GM23338 (cell line): ENCODE data around the gene PLPP2. TPM values are rescaled to one million over a fixed set of nuclear protein-coding genes. Genes with fewer than 3 reads are reported as not detected.
A peak's percentile ranks its signal among the peaks of the same experiment; 100 is the strongest.

Experiments used
- ATAC-seq: fragments of 200-7000 bp; cut with Tn5 transposase; 3 replicates; pipeline ENCODE4 v1.9.1; 2020
- DNase-seq: peaks from one replicate; pipeline ENCODE4 v3.0.0-alpha.2; 2015; ENCODE audit warnings: low spot score
- H2AFZ ChIP-seq: fragments of 200-600 bp; sonication (generic); 2 replicates; pipeline ENCODE4 v1.8.0; 2016; ENCODE audit warnings: antibody characterized with exemption, mild to moderate bottlenecking, moderate library complexity
- H3F3A ChIP-seq: fragments of 200-600 bp; sonication (generic); replicated peaks from 2 replicates; pipeline ENCODE4 v1.8.0; 2017; ENCODE audit warnings: antibody characterized with exemption, mixed run types, low read depth
- H3K27ac ChIP-seq: fragments of 200-600 bp; sonication (generic); 2 replicates; pipeline ENCODE4 v1.6.1; 2016; ENCODE audit warnings: low read depth
- H3K27me3 ChIP-seq: fragments of 200-600 bp; sonication (generic); 2 replicates; pipeline ENCODE4 v1.8.0; 2016; ENCODE audit warnings: mild to moderate bottlenecking, mixed run types, moderate library complexity; ENCODE audit not compliant: insufficient read depth
- H3K36me3 ChIP-seq: fragments of 200-600 bp; sonication (generic); 2 replicates; pipeline ENCODE4 v1.8.0; 2016; ENCODE audit warnings: mild to moderate bottlenecking; ENCODE audit not compliant: insufficient read depth
- H3K4me1 ChIP-seq: fragments of 200-600 bp; sonication (generic); 2 replicates; pipeline ENCODE4 v1.8.0; 2016; ENCODE audit warnings: mild to moderate bottlenecking, moderate library complexity; ENCODE audit not compliant: insufficient read depth
- H3K4me2 ChIP-seq: fragments of 200-600 bp; sonication (generic); 2 replicates; pipeline ENCODE4 v1.7.1; 2017; ENCODE audit warnings: mixed run types
- H3K4me3 ChIP-seq: fragments of 200-600 bp; sonication (generic); 2 replicates; pipeline ENCODE4 v1.6.1; 2016; ENCODE audit warnings: mixed run types
- H3K79me2 ChIP-seq: fragments of 200-600 bp; sonication (generic); replicated peaks from 2 replicates; pipeline ENCODE4 v1.8.0; 2017; ENCODE audit warnings: mild to moderate bottlenecking; ENCODE audit not compliant: insufficient read depth
- H3K9me2 ChIP-seq: fragments of 200-600 bp; sonication (generic); 2 replicates; pipeline ENCODE4 v1.8.0; 2017; ENCODE audit not compliant: insufficient read depth
- H4K20me1 ChIP-seq: fragments of 200-600 bp; sonication (generic); replicated peaks from 2 replicates; pipeline ENCODE4 v1.8.0; 2017; ENCODE audit warnings: mild to moderate bottlenecking; ENCODE audit not compliant: insufficient read depth
- H3K27ac Mint-ChIP-seq: 2 replicates; pipeline ENCODE4 v1.8.0; 2020; ENCODE audit warnings: inconsistent platforms, mild to moderate bottlenecking, moderate library complexity, mixed read lengths
- H3K27me3 Mint-ChIP-seq: 3 replicates; pipeline ENCODE4 v1.8.0; 2022; ENCODE audit warnings: low read depth, mild to moderate bottlenecking, moderate library complexity, mixed read lengths, inconsistent platforms; ENCODE audit not compliant: insufficient read depth, poor library complexity
- H3K36me3 Mint-ChIP-seq: 3 replicates; pipeline ENCODE4 v1.8.0; 2021; ENCODE audit warnings: low read depth, mild to moderate bottlenecking, inconsistent platforms, moderate library complexity, mixed read lengths
- H3K4me1 Mint-ChIP-seq: 3 replicates; pipeline ENCODE4 v1.8.0; 2020; ENCODE audit warnings: mild to moderate bottlenecking, inconsistent platforms, mixed read lengths
- H3K4me3 Mint-ChIP-seq: 3 replicates; pipeline ENCODE4 v1.8.0; 2021; ENCODE audit warnings: moderate library complexity, mild to moderate bottlenecking, inconsistent platforms, mixed read lengths
- H3K9me3 Mint-ChIP-seq: 3 replicates; pipeline ENCODE4 v1.8.0; 2020; ENCODE audit warnings: moderate library complexity, mild to moderate bottlenecking, inconsistent platforms, mixed read lengths
- CREB1 ChIP-seq: fragments of 250-450 bp; sonication (Bioruptor Pico); IDR thresholded peaks from 2 replicates; pipeline ENCODE4 v1.5.0; 2020; ENCODE audit warnings: low read depth, mild to moderate bottlenecking, moderate library complexity
- EZH2 ChIP-seq: fragments of 200-600 bp; sonication (generic); IDR thresholded peaks from one replicate; pipeline ENCODE4 v1.8.0; 2017; ENCODE audit warnings: antibody characterized with exemption, mild to moderate bottlenecking, low read depth; ENCODE audit not compliant: unreplicated experiment
- EZH2phosphoT487 ChIP-seq: fragments of 200-600 bp; sonication (generic); IDR thresholded peaks from one replicate; pipeline ENCODE4 v1.8.1; 2018; ENCODE audit warnings: antibody characterized with exemption; ENCODE audit not compliant: unreplicated experiment
- NANOG ChIP-seq: IDR thresholded peaks from 2 replicates; pipeline ENCODE4 v1.6.1; 2016; ENCODE audit warnings: antibody characterized with exemption, borderline replicate concordance
- POLR2AphosphoS5 ChIP-seq: IDR thresholded peaks from 2 replicates; pipeline ENCODE4 v1.6.1; 2016; ENCODE audit warnings: antibody characterized with exemption, low read depth
- STAT1 ChIP-seq: IDR thresholded peaks from one replicate; pipeline ENCODE4 v1.6.1; 2016; ENCODE audit warnings: antibody characterized with exemption; ENCODE audit not compliant: unreplicated experiment
- ZNF114 ChIP-seq: fragments of 250-450 bp; sonication (Bioruptor Pico); IDR thresholded peaks from 2 replicates; pipeline ENCODE4 v1.5.0; 2020; ENCODE audit warnings: mild to moderate bottlenecking, moderate library complexity
- ZNF331 ChIP-seq: fragments of 250-450 bp; sonication (Bioruptor Pico); IDR thresholded peaks from 2 replicates; pipeline ENCODE4 v1.5.0; 2020; ENCODE audit warnings: low read depth, mild to moderate bottlenecking, moderate library complexity
- polyA plus RNA-seq: library from polyadenylated mRNA; unstranded; fragments of >200 nt; fragmentation: Nextera tagmentation; extraction: Ambion mirVana; gene quantifications from 2 replicates; pipeline ENCODE4 v1.2.1, GENCODE V29; 2016
- total RNA-seq: library from RNA; depleted of rRNA; stranded (reverse); fragments of >200 nt; shearing (Covaris generic); gene quantifications from 2 replicates; pipeline ENCODE4 v1.2.3, GENCODE V29; 2014
- TF ChIP-seq, protein P1 (sequence below): fragments of 250-450 bp; sonication (Bioruptor Pico); IDR thresholded peaks from 2 replicates; pipeline ENCODE4 v1.5.0; 2020; ENCODE audit warnings: mild to moderate bottlenecking, moderate library complexity
- TF ChIP-seq, protein P2 (sequence below): IDR thresholded peaks from 2 replicates; pipeline ENCODE4 v1.6.1; 2016; ENCODE audit warnings: antibody characterized with exemption

The PLPP2 gene
- total and polyA plus RNA-seq, 2 experiments from 2014 or later: 58.3 to 82.6 TPM

GRCh38 chr19:294946-295686 is 3.9 kb upstream of the PLPP2 start (continued):
- TF ChIP-seq, protein P1, sequence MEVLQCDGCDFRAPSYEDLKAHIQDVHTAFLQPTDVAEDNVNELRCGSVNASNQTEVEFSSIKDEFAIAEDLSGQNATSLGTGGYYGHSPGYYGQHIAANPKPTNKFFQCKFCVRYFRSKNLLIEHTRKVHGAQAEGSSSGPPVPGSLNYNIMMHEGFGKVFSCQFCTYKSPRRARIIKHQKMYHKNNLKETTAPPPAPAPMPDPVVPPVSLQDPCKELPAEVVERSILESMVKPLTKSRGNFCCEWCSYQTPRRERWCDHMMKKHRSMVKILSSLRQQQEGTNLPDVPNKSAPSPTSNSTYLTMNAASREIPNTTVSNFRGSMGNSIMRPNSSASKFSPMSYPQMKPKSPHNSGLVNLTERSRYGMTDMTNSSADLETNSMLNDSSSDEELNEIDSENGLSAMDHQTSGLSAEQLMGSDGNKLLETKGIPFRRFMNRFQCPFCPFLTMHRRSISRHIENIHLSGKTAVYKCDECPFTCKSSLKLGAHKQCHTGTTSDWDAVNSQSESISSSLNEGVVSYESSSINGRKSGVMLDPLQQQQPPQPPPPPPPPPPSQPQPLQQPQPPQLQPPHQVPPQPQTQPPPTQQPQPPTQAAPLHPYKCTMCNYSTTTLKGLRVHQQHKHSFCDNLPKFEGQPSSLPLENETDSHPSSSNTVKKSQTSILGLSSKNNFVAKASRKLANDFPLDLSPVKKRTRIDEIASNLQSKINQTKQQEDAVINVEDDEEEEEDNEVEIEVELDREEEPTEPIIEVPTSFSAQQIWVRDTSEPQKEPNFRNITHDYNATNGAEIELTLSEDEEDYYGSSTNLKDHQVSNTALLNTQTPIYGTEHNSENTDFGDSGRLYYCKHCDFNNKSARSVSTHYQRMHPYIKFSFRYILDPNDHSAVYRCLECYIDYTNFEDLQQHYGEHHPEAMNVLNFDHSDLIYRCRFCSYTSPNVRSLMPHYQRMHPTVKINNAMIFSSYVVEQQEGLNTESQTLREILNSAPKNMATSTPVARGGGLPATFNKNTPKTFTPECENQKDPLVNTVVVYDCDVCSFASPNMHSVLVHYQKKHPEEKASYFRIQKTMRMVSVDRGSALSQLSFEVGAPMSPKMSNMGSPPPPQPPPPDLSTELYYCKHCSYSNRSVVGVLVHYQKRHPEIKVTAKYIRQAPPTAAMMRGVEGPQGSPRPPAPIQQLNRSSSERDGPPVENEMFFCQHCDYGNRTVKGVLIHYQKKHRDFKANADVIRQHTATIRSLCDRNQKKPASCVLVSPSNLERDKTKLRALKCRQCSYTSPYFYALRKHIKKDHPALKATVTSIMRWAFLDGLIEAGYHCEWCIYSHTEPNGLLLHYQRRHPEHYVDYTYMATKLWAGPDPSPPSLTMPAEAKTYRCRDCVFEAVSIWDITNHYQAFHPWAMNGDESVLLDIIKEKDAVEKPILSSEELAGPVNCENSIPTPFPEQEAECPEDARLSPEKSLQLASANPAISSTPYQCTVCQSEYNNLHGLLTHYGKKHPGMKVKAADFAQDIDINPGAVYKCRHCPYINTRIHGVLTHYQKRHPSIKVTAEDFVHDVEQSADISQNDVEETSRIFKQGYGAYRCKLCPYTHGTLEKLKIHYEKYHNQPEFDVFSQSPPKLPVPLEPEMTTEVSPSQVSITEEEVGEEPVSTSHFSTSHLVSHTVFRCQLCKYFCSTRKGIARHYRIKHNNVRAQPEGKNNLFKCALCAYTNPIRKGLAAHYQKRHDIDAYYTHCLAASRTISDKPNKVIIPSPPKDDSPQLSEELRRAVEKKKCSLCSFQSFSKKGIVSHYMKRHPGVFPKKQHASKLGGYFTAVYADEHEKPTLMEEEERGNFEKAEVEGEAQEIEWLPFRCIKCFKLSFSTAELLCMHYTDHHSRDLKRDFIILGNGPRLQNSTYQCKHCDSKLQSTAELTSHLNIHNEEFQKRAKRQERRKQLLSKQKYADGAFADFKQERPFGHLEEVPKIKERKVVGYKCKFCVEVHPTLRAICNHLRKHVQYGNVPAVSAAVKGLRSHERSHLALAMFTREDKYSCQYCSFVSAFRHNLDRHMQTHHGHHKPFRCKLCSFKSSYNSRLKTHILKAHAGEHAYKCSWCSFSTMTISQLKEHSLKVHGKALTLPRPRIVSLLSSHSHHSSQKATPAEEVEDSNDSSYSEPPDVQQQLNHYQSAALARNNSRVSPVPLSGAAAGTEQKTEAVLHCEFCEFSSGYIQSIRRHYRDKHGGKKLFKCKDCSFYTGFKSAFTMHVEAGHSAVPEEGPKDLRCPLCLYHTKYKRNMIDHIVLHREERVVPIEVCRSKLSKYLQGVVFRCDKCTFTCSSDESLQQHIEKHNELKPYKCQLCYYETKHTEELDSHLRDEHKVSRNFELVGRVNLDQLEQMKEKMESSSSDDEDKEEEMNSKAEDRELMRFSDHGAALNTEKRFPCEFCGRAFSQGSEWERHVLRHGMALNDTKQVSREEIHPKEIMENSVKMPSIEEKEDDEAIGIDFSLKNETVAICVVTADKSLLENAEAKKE (CRISPR knock-in tag): no peak
- TF ChIP-seq, protein P2, sequence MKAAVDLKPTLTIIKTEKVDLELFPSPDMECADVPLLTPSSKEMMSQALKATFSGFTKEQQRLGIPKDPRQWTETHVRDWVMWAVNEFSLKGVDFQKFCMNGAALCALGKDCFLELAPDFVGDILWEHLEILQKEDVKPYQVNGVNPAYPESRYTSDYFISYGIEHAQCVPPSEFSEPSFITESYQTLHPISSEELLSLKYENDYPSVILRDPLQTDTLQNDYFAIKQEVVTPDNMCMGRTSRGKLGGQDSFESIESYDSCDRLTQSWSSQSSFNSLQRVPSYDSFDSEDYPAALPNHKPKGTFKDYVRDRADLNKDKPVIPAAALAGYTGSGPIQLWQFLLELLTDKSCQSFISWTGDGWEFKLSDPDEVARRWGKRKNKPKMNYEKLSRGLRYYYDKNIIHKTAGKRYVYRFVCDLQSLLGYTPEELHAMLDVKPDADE: no peak
- TF ChIP-seq EZH2: no peak
- no peak for TF ChIP-seq EZH2phosphoT487

- Histone ChIP-seq H2AFZ (no peak overlapping the region), H4K20me1 (peaks cover 2% of the 10 kb centered on the region; the same call in 1 of the 2 replicates), H3K4me1 (peaks cover 16% of the 10 kb centered on the region), H3K27ac (no peak overlapping the region), H3F3A (peaks cover 7% of the 10 kb centered on the region), H3K36me3 (no peaks in the 10 kb centered on the region), H3K9me2 (no peaks in the 10 kb centered on the region), H3K4me2 (peak overlapping the region; percentile 88), H3K27me3 (peaks cover 12% of the 10 kb centered on the region), H3K4me3 (peak overlapping the region; percentile 54), H3K79me2 (no peaks in the 10 kb centered on the region)
- H3K27ac Mint-ChIP-seq: no peak overlapping the region
- H3K4me3 Mint-ChIP-seq: peak overlapping the region; percentile 57; the same call in 2 of the 3 replicates
- H3K36me3 Mint-ChIP-seq: peaks cover 18% of the 10 kb centered on the region
- H3K9me3 Mint-ChIP-seq: peaks cover 28% of the 10 kb centered on the region
- peak; percentile 65 for DNase-seq
- ATAC-seq: peak; percentile 3
- H3K27me3 Mint-ChIP-seq: peaks cover 25% of the 10 kb centered on the region
- H3K4me1 Mint-ChIP-seq: peaks cover 29% of the 10 kb centered on the region
- TF ChIP-seq POLR2AphosphoS5 (no peak), ZNF331 (CRISPR knock-in tag) (no peak), ZNF114 (CRISPR knock-in tag) (no peak), EZH2phosphoT487 (no peak), EZH2 (no peak), NANOG (no peak), CREB1 (CRISPR knock-in tag) (no peak), STAT1 (no peak)
- TF ChIP-seq, protein P2: no peak
These were observed 3.2 kb upstream of the PLPP2 start for GRCh38 chr19:294341-294945.
